HepG2 (cell line): ENCODE measurements around the gene APOL5. TPM values are rescaled to one million over a fixed set of nuclear protein-coding genes. Genes with fewer than 3 reads are reported as not detected.

ENCODE experiments used
- ATAC-seq: fragments of 200-7000 bp; cut with Tn5 transposase; 3 replicates; pipeline ENCODE4 v1.9.1; 2020; ENCODE audit warnings: mild to moderate bottlenecking, moderate library complexity
- BruUV-seq: library from RNA; stranded (reverse); fragments of 400-500 nt; replicated peaks from 2 replicates; lab custom pipeline; 2021; lab: Mats Ljungman, UMichigan
- CTCF ChIA-PET: fragments of 300-600 bp; formaldehyde crosslinking; extraction: SDS; loops from one replicate; lab custom pipeline; 2021; ENCODE audit warnings: low total read pairs, inconsistent platforms, low intra/inter-chr PET ratio; lab: Yijun Ruan, JAX
- POLR2A ChIA-PET: fragments of 350-600 bp; sonication (Branson Sonifier 250); formaldehyde crosslinking; loops from one replicate; lab custom pipeline; 2020; ENCODE audit warnings: antibody characterized with exemption, inconsistent platforms; lab: Yijun Ruan, JAX
- DNase-seq: peaks from one replicate; pipeline ENCODE4 v3.0.0-alpha.2; 2015; ENCODE audit warnings: low spot score
- FAIRE-seq: peaks from 3 replicates; lab custom pipeline; 2011; peaks lifted over from hg19 to GRCh38; lab: Jason Lieb, UNC
- H2AFZ ChIP-seq: one replicate; pipeline ENCODE4 v1.6.1; 2011; ENCODE audit warnings: low read length, inconsistent platforms
- H3K27ac ChIP-seq: fragments of 300-600 bp; 3 replicates; pipeline ENCODE4 v1.8.0; 2011; ENCODE audit warnings: mixed run types, mild to moderate bottlenecking, mixed read lengths, low read length, inconsistent platforms; ENCODE audit not compliant: insufficient read depth; ENCODE audit errors: extremely low read length
- H3K27me3 ChIP-seq, 2 experiments: fragments of 200-600 bp in 1 of 2; 2 replicates in 1 of 2; 3 replicates in 1 of 2; pipeline versions ENCODE4 v1.6.0 to v1.8.0; 2011; ENCODE audit warnings: low read length in 2 of 2, mild to moderate bottlenecking in 2 of 2, moderate library complexity in 2 of 2, inconsistent platforms in 1 of 2; ENCODE audit not compliant: insufficient read depth in 2 of 2, control insufficient read depth in 1 of 2
- H3K36me3 ChIP-seq, 2 experiments: fragments of 200-600 bp in 1 of 2; replicated peaks in 1 of 2; 2 replicates in 1 of 2; 3 replicates in 1 of 2; pipeline versions ENCODE4 v1.5.1 to v1.8.0; 2011; ENCODE audit warnings: low read length in 2 of 2, inconsistent platforms in 1 of 2; ENCODE audit not compliant: insufficient read depth in 2 of 2, control insufficient read depth in 1 of 2
- H3K4me1 ChIP-seq: 2 replicates; pipeline ENCODE4 v1.5.1; 2012; ENCODE audit warnings: low read length, inconsistent platforms; ENCODE audit not compliant: insufficient read depth
- H3K4me2 ChIP-seq: 2 replicates; pipeline ENCODE4 v1.6.0; 2011; ENCODE audit warnings: low read depth, low read length, inconsistent platforms
- H3K4me3 ChIP-seq, 3 experiments: fragments of 200-600 bp in 1 of 3; sonication (generic), shearing (Covaris generic) in 1 of 3; replicated peaks in 1 of 3; 2 replicates each; pipeline ENCODE4 v1.5.1; 2011 to 2016; ENCODE audit warnings: low read length in 3 of 3, inconsistent platforms in 2 of 3, low read depth in 2 of 3, mild to moderate bottlenecking in 2 of 3, control low read depth in 1 of 3, mixed read lengths in 1 of 3; ENCODE audit not compliant: insufficient read depth in 1 of 3
- H3K79me2 ChIP-seq: one replicate; pipeline ENCODE4 v1.6.1; 2011; ENCODE audit warnings: low read length, inconsistent platforms; ENCODE audit not compliant: insufficient read depth
- H3K9ac ChIP-seq: 2 replicates; pipeline ENCODE4 v1.6.0; 2011; ENCODE audit warnings: mild to moderate bottlenecking, low read depth, low read length, inconsistent platforms; ENCODE audit not compliant: insufficient read depth
- H3K9me3 ChIP-seq: 2 replicates; pipeline ENCODE4 v1.5.1; 2012; ENCODE audit warnings: mild to moderate bottlenecking, low read length
- H4K20me1 ChIP-seq: 2 replicates; pipeline ENCODE4 v1.6.0; 2011; ENCODE audit warnings: inconsistent platforms, mild to moderate bottlenecking, low read length, moderate library complexity; ENCODE audit not compliant: insufficient read depth
- DR1 ChIP-seq: sonication (generic); formaldehyde crosslinking; IDR thresholded peaks from 2 replicates; pipeline ENCODE4 v1.8.0; 2021; ENCODE audit warnings: mild to moderate bottlenecking, missing genetic modification reagents, inconsistent platforms
- FOXK1 ChIP-seq: sonication (generic); formaldehyde crosslinking; IDR thresholded peaks from 2 replicates; pipeline ENCODE4 v1.4.0; 2020; ENCODE audit warnings: low read depth, missing genetic modification reagents, borderline replicate concordance
- MZF1 ChIP-seq: sonication (generic); formaldehyde crosslinking; IDR thresholded peaks from 2 replicates; pipeline ENCODE4 v1.8.1; 2023; ENCODE audit warnings: mild to moderate bottlenecking, missing genetic modification reagents, borderline replicate concordance
- PPARG ChIP-seq: conservative IDR thresholded peaks from 2 replicates; pipeline ENCODE4 v1.6.1; 2016; ENCODE audit warnings: missing biosample characterization, missing genetic modification reagents
- SP140L ChIP-seq: sonication (generic); formaldehyde crosslinking; IDR thresholded peaks from 2 replicates; pipeline ENCODE4 v1.4.0; 2020; ENCODE audit warnings: missing genetic modification reagents, borderline replicate concordance
- TOE1 ChIP-seq: sonication (generic); formaldehyde crosslinking; IDR thresholded peaks from 2 replicates; pipeline ENCODE4 v1.4.0; 2020; ENCODE audit warnings: mild to moderate bottlenecking, missing genetic modification reagents
- ZFY ChIP-seq: sonication (generic); formaldehyde crosslinking; IDR thresholded peaks from 2 replicates; pipeline ENCODE4 v1.4.0; 2020; ENCODE audit warnings: missing genetic modification reagents
- ZNF20 ChIP-seq: sonication (generic); formaldehyde crosslinking; IDR thresholded peaks from 2 replicates; pipeline ENCODE4 v1.4.0; 2020; ENCODE audit warnings: mild to moderate bottlenecking, moderate library complexity, missing genetic modification reagents
- ZNF567 ChIP-seq: sonication (generic); formaldehyde crosslinking; IDR thresholded peaks from 2 replicates; pipeline ENCODE4 v1.8.1; 2023; ENCODE audit warnings: mild to moderate bottlenecking, missing genetic modification reagents, borderline replicate concordance
- ZNF839 ChIP-seq: sonication (generic); formaldehyde crosslinking; IDR thresholded peaks from 2 replicates; pipeline ENCODE4 v1.4.0; 2020; ENCODE audit warnings: missing genetic modification reagents, mild to moderate bottlenecking, borderline replicate concordance
- WGBS: methylation state at CpG from one replicate; pipeline ENCODE4 v1.1.6; 2017; ENCODE audit warnings: low lambda C conversion rate; 5-methylcytosine and 5-hydroxymethylcytosine counted together
- in situ Hi-C: cut with HindIII; loops from 2 replicates; pipeline ENCODE4 v1.10.0; 2017; ENCODE audit warnings: low pct_unique_long_range_greater_than_20kb; ENCODE audit not compliant: extremely low pct_ligation_motif_present
- intact Hi-C: fragments of 100-400 bp; cut with micrococcal nuclease; formaldehyde crosslinking; loops from one replicate; pipeline ENCODE4 v1.10.0; 2022; ENCODE audit not compliant: unreplicated experiment
- polyA plus RNA-seq, 8 experiments: library from polyadenylated mRNA; depleted of rRNA in 3 of 8; stranded (reverse) in 7 of 8; unstranded in 1 of 8; fragments of >200 nt; fragmentation: Illumina TruSeq in 4 of 8; extraction: Trizol in 4 of 8; gene quantifications; 2 replicates each; pipeline versions ENCODE4 v1.2.1 to v1.2.3, GENCODE V29; 2011 to 2016; ENCODE audit warnings: low read depth in 4 of 8, missing spikeins in 1 of 8, mixed read lengths in 1 of 8; ENCODE audit not compliant: insufficient read depth in 1 of 8
- total RNA-seq, 5 experiments: library from RNA; depleted of rRNA; stranded (reverse); fragments of >200 nt; fragmentation: Illumina TruSeq; extraction: Trizol; gene quantifications; 2 replicates each; pipeline ENCODE4 v1.2.3, GENCODE V29; 2016; ENCODE audit warnings: low read depth in 1 of 5
- TF ChIP-seq, protein P1 (sequence below): sonication (generic); formaldehyde crosslinking; IDR thresholded peaks from 2 replicates; pipeline ENCODE4 v1.5.1; 2020; ENCODE audit warnings: mild to moderate bottlenecking, moderate library complexity, missing genetic modification reagents
- TF ChIP-seq, protein P2 (sequence below): sonication (generic); formaldehyde crosslinking; IDR thresholded peaks from 2 replicates; pipeline ENCODE4 v1.4.0; 2020; ENCODE audit warnings: mild to moderate bottlenecking, missing genetic modification reagents, borderline replicate concordance
- TF ChIP-seq, protein P3 (sequence below): sonication (generic); formaldehyde crosslinking; IDR thresholded peaks from 2 replicates; pipeline ENCODE4 v1.5.1; 2020; ENCODE audit warnings: missing genetic modification reagents, mild to moderate bottlenecking, borderline replicate concordance
- TF ChIP-seq, protein P4 (sequence below): sonication (generic); formaldehyde crosslinking; IDR thresholded peaks from 2 replicates; pipeline ENCODE4 v1.8.0; 2022; ENCODE audit warnings: missing genetic modification reagents, mild to moderate bottlenecking, borderline replicate concordance

APOL5 gene
- total and polyA plus RNA-seq, 2 of the 13 experiments (the other 11 are each of a cell fraction or from before 2014, with no cell fraction given), result not detected

DNA sequence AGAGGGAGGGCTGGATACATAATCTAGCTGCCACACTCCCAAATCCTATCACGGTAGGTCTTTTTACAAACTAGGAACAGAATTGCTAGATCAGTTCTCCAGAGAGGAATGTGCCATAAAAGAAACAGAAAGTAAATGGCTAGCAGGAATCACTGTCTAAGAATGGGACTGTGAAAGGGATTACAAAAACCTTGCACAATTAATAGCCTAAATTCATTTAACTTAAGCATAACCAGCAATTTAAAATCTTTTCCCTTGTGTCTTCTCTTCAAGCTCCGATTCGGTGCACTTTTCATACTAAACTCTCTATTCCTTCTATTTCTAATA is 35.2 kb downstream of the APOL5 start:
- in situ Hi-C loops, result no loop called here
- WGBS, result 96% methylated on average over 3 of the region's 3 CpGs

More for the DNA sequence above, 35.2 kb downstream of the APOL5 start:
- TF ChIP-seq, protein P1, sequence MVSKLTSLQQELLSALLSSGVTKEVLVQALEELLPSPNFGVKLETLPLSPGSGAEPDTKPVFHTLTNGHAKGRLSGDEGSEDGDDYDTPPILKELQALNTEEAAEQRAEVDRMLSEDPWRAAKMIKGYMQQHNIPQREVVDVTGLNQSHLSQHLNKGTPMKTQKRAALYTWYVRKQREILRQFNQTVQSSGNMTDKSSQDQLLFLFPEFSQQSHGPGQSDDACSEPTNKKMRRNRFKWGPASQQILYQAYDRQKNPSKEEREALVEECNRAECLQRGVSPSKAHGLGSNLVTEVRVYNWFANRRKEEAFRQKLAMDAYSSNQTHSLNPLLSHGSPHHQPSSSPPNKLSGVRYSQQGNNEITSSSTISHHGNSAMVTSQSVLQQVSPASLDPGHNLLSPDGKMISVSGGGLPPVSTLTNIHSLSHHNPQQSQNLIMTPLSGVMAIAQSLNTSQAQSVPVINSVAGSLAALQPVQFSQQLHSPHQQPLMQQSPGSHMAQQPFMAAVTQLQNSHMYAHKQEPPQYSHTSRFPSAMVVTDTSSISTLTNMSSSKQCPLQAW, result no peak
- TF ChIP-seq ZFY (CRISPR knock-in tag) (no peak), MZF1 (CRISPR knock-in tag) (no peak), SP140L (no peak), ZNF20 (CRISPR knock-in tag) (no peak), FOXK1 (CRISPR knock-in tag) (no peak), TOE1 (CRISPR knock-in tag) (no peak), PPARG (CRISPR knock-in tag) (no peak), ZNF567 (CRISPR knock-in tag) (no peak), ZNF839 (no peak), DR1 (CRISPR knock-in tag) (no peak)
- TF ChIP-seq, protein P2, sequence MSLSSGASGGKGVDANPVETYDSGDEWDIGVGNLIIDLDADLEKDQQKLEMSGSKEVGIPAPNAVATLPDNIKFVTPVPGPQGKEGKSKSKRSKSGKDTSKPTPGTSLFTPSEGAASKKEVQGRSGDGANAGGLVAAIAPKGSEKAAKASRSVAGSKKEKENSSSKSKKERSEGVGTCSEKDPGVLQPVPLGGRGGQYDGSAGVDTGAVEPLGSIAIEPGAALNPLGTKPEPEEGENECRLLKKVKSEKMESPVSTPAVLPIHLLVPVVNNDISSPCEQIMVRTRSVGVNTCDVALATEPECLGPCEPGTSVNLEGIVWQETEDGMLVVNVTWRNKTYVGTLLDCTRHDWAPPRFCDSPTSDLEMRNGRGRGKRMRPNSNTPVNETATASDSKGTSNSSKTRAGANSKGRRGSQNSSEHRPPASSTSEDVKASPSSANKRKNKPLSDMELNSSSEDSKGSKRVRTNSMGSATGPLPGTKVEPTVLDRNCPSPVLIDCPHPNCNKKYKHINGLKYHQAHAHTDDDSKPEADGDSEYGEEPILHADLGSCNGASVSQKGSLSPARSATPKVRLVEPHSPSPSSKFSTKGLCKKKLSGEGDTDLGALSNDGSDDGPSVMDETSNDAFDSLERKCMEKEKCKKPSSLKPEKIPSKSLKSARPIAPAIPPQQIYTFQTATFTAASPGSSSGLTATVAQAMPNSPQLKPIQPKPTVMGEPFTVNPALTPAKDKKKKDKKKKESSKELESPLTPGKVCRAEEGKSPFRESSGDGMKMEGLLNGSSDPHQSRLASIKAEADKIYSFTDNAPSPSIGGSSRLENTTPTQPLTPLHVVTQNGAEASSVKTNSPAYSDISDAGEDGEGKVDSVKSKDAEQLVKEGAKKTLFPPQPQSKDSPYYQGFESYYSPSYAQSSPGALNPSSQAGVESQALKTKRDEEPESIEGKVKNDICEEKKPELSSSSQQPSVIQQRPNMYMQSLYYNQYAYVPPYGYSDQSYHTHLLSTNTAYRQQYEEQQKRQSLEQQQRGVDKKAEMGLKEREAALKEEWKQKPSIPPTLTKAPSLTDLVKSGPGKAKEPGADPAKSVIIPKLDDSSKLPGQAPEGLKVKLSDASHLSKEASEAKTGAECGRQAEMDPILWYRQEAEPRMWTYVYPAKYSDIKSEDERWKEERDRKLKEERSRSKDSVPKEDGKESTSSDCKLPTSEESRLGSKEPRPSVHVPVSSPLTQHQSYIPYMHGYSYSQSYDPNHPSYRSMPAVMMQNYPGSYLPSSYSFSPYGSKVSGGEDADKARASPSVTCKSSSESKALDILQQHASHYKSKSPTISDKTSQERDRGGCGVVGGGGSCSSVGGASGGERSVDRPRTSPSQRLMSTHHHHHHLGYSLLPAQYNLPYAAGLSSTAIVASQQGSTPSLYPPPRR (CRISPR knock-in tag), result no peak
- TF ChIP-seq, protein P3, sequence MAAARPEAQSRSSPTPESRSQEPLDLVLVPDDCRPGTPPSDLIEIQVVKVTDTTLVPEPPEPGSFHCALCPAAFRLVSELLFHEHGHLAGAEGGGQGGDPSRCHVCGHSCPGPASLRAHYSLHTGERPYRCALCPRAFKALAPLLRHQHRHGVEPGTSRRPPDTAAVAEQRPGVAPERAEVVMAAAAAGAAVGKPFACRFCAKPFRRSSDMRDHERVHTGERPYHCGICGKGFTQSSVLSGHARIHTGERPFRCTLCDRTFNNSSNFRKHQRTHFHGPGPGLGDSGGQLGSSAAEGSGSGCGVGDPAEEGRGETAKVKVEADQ (CRISPR knock-in tag), result no peak
- TF ChIP-seq, protein P4, sequence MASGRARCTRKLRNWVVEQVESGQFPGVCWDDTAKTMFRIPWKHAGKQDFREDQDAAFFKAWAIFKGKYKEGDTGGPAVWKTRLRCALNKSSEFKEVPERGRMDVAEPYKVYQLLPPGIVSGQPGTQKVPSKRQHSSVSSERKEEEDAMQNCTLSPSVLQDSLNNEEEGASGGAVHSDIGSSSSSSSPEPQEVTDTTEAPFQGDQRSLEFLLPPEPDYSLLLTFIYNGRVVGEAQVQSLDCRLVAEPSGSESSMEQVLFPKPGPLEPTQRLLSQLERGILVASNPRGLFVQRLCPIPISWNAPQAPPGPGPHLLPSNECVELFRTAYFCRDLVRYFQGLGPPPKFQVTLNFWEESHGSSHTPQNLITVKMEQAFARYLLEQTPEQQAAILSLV, result no peak
- ChIA-PET POLR2A (no interaction called here), CTCF (no interaction called here)
- Histone ChIP-seq H3K79me2 (no peaks in the 10 kb centered on the region), H4K20me1 (no peaks in the 10 kb centered on the region), H3K27ac (no peak overlapping the region), H3K4me1 (peaks cover 8% of the 10 kb centered on the region), H3K4me2 (no peak overlapping the region), H3K27me3 (no peaks in the 10 kb centered on the region), H3K4me3 (no peak overlapping the region), H3K9ac (no peak overlapping the region), H3K36me3 (peaks cover 0 to 3% of the 10 kb centered on the region in 2 experiments; a peak in 2 of 5 replicates), H3K9me3 (no peaks in the 10 kb centered on the region), H2AFZ (no peak overlapping the region)
- intact Hi-C loops, result no loop called here
- FAIRE-seq (no peak), DNase-seq (no peak), ATAC-seq (no peak)
- no TSS peak for BruUV-seq
